Measurements from ENCODE around the gene PRDM16. TPM values are rescaled to one million over a fixed set of nuclear protein-coding genes. Genes with fewer than 3 reads are reported as not detected.

The PRDM16 gene
- total RNA-seq = 0.32 and 0.85 TPM in 2 replicates

DNA sequence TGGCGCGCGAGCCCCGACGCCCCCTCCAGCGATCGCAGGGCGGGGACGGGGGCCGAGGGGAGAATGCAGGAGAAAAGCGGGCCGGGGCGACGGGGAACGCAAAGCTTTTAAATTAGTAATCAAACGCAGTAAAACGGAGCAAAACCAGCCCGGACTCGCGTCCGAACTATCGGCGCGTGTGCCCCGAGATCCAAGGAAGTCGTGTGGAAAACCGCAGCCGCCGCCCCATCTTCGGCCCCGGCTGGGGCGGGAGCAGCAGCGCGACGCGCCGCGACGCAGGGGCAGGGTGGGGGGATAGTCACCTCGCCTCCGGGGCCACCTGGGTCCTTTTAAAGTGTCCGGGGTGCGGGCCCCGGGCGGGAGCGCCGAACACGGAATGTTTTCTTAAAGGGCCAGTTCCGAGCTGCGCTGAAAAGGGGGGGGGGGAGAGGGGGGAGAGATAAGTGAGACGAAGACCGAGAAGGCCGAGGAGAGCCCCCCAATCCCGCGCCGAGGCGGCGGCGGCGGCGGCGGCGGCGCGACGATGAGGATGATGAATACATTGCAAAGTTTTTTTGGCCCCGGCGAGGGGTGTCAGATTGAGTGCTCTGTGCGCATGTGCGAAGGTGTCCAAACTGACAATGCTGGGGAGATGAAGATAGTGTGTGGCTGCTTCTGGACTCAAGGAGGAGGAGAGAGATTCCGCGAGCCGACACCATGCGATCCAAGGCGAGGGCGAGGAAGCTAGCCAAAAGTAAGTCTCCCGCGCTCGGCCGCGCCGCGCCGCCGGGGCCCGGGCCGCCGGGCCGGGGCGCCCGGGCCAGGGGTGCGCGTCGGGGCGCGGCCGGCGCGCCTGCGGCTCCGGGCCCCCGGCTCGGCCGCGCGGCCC lies at the start of gene PRDM16:
TSS of gene PRDM16 (plus strand) at position 640 of the 868 bp plus-strand sequence. CDS start at position 697, 57 bp downstream.

GRCh38 chr1:3021233-3021671 lies 47.8 kb upstream of the PRDM16 start, which contains the start of gene ACTRT2:
TSS of gene ACTRT2 (plus strand) at chr1:3021467. CDS start at chr1:3021687, 220 bp downstream.

DNA sequence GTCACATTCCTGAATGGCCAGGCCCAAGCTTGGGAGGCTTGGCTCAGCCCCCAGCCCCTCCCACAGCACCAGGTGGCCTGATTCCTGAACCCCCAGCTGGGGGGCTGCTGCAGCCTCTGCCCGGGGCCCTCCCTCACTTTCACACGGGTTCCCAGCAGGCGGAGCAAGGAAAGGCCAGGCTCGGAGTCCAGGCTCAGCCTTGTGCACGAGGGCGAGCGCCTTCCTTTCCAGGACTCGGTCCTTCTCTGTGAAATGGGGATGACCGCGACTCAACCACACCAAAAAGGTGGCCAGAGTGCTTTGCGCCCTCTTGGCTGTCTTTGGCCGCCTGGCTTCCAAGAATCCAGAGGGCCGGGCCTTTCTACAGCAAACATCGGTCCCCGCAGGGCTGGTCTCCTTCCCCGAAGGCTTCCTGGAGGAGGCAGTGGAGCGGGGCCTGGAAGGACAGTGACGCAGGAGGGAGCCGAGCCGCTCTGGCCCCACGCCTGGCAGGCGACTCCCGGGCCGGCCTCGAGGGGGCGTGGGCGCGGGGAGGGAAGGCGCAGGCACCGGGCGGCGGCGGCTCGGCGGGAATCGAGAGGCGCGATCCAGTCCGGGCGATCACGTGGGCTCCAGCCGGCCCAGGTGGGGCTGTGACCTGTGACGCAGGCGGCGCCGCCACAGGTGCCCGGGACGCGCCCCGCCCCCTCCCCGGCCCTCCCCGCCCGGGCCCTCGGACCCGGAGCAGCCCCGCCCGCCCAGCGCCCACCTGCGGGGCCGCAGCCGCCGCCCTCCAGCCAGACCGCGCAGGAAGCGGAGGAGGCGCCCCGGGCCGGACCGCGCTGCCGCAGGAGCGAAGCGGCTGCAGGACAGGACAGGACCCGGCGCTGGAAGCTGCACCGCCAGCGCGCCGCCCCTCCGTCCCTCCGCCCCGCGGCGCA lies 385.1 kb downstream of the PRDM16 start, which contains the start of gene ARHGEF16:
TSS of gene ARHGEF16 (plus strand) at position 775 of the 920 bp plus-strand sequence. CDS start 8,420 bp downstream, outside the sequence.

Other genes with a start within 250 kb of the PRDM16 start
- gene ACTRT2, start 47.7 kb upstream of the PRDM16 start, total RNA-seq = not detected in 2 replicates